Measurements from ENCODE around the gene PPM1N.
"Not testable (repeated sequence)": the region's sequence is repeated elsewhere in the genome, so short reads cannot be mapped to it uniquely, and the experiment has no call there.

Gene PPM1N

GRCh38 chr19:45510352-45510751 lies 12.1 kb downstream of the PPM1N start:
- ATAC-seq: not testable (repeated sequence)

DNA sequence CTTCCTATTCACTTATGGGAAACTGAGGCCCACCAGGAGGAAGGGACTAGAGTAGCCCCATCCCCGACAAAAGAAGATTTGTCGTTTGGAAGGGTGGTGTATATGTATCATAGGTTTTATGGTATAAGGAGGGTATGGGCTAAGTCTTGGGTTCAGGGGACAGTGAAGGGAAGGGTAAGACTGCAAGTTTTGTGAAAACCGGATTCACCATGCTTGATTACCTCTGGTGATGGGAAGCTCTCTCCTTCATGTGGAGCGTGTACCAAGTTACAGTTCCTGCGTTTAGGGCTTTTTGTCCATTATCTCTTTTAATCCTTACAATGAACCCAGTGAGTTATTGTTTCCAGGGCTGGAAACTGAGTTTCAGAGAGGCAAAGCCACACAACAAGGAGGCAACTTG lies 12.8 kb downstream of the PPM1N start:
- no peak for ATAC-seq

GRCh38 chr19:45512881-45513483 lies 14.7 kb downstream of the PPM1N start:
- ATAC-seq: no peak

GRCh38 chr19:45514376-45515051 lies 16.3 kb downstream of the PPM1N start:
- ATAC-seq: peak; percentile 45 to 46

DNA sequence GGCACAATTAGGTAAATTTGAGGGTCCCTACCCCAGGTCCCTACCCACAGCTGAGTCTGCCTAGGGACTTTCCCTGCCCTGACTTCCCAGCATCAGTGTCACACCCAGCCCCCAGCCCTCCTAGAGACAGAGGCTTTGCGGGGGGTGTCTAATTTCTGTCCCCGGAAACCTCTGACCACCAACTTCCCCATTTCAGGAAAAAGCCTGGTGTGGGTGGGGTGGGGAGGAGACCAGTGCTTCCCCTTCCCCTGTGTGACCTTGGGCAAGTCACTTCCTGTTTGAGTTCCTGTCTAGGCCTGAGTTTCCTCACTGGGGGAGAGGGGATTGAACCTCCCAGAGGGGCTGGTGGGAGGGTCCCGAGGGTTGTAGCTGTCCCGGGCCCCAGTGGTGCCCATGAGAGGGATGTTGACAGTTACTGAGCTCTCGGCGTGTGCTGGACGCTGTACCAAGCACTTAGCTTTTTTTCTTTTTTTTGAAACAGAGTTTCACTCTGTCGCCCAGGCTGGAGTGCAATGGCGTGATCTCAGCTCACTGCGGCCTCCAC lies 16.9 kb downstream of the PPM1N start:
- ATAC-seq: peak; percentile 54 to 58

DNA sequence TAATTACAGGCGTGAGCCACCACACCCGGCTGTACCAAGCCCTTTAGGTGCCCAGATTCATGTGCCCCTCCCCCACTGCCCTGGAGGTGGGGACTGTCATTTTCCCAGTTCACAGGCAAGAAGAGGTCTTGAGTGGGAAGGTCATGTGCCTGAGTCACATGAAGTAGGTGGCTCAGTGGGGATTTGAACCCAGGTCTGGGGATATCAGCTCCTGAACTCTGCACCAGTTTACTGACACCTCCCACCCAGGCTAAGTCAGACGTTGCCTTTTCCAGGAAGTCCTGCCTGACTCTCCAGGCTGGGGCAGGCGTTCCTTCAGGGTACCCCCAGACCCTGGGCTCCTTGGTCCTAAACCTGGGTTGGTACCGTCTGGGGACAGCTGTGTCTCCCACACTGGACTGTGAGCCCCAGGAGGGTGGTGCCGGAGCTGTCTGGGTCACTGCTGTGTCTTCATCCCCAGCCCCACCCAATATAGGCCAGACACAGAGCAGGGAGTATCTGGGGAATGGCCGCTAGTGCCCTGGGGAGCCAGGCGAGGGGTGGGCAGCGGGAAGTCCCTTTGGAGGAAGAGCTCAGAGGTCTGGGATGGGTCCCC lies 17.7 kb downstream of the PPM1N start:
- ATAC-seq: peak in 1 of 2 donors; percentile 21

- no peak for ATAC-seq
Measured at GRCh38 chr19:45517238-45517637, 19.0 kb downstream of the PPM1N start.

GRCh38 chr19:45517641-45518468 lies 19.6 kb downstream of the PPM1N start:
- ATAC-seq: no peak

DNA sequence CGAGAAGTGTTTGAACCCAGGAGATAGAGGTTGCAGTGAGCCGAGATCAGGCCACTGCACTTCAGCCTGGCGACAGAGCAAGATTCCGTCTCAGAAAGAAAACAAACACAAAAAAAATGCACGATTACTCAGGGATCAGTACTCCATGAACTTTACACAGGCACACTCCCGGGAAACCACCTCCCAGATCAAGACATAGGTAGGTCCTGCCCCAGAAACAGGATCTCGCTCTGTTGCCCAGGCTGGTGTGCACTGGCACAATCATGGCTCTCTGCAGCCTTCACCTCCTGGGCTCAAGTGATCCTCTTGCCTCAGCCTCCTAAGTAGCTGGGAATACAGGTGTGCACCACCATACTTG lies 20.2 kb downstream of the PPM1N start:
- no peak for ATAC-seq

DNA sequence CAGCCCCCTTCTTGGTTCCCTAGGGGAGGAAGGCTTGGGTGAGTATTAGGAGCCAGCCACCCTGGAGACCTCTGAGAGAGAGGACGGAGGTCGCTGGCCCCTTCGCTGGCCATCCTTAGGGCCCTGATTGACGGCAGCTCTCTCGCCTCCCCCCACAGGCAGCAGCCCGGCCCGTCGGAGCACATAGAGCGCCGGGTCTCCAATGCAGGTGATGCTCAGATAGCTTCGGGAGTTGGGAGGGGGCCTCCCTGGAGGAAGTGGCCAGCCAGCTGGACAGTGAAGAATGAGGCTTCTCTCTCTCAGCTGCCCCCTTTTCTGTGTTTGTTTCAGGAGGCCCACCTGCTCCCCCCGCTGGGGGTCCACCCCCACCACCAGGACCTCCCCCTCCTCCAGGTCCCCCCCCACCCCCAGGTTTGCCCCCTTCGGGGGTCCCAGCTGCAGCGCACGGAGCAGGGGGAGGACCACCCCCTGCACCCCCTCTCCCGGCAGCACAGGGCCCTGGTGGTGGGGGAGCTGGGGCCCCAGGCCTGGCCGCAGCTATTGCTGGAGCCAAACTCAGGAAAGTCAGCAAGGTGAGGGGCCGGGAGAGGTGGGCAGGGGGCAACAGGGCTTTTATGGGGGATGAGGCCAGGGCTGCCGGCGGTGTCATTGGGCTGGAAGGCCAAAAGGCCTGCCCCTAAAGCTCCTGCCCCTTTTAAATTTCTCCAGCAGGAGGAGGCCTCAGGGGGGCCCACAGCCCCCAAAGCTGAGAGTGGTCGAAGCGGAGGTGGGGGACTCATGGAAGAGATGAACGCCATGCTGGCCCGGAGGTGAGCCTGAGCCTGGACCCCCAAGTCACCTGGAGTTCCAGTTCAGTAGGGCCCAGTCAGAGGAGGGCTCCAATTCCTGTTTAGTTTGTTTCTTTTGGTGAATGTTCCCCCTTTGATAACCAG lies 24.0 kb downstream of the PPM1N start:
- ATAC-seq: no peak

DNA sequence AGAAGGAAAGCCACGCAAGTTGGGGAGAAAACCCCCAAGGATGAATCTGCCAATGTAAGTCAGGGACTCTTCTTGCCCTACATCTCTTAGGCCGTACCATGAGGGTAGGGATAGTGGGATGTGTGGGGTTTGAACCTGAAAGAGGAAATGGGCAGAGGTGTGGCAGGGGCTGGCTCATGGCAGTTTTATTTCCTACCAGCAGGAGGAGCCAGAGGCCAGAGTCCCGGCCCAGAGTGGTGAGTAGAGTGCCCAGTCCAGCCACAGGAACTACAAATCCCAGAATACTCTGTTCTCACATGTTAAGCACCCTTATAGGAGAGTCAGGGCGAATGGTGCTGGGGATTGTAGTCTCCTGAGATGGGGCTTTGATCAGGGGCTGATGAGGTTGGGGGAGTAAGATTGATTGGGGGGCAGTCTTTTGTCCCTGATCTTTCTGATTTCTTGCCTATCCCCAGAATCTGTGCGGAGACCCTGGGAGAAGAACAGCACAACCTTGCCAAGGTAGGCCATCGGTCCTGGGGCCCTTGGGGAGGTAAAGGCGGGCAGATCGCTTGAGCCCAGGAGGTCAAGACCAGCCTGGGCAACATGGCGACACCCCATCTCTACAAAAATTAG lies 25.5 kb downstream of the PPM1N start:
- ATAC-seq: peak; percentile 100

GRCh38 chr19:45524575-45525129 lies 26.4 kb downstream of the PPM1N start:
- ATAC-seq: no peak

- no peak for ATAC-seq
Measured at GRCh38 chr19:45526143-45526542, 27.9 kb downstream of the PPM1N start.

- ATAC-seq: no peak
Measured at GRCh38 chr19:45526971-45527370, 28.7 kb downstream of the PPM1N start.

GRCh38 chr19:45527731-45528130 lies 29.5 kb downstream of the PPM1N start:
- no peak for ATAC-seq

DNA sequence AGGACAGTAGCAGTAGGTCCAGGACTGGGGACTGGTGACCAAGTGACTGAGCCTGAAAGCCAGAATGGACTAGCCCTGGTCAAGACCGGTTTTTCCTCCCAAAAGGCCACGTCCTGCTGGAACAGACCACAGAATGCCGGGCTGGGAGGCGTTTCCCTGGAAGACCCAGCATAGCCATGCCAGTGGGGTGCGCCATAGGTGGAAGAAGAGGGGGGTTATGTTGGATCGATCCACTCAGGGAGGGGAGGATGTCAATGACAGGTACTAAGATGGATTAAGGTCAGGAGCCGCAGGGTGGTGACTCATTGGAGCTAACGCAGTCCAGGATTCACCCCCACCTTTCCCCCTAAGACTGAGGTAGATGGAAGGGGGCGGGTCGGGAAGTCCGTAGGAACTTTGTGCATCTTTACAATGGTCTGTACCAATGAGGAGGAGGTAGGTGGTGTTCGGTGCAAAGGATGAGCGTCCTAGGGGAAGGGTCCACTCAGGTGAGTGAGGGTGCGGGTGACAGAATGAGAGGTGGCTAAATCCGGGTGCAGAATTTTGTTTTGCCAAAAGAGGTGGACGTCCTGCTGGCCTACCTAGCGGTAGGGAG lies 30.0 kb downstream of the PPM1N start:
- no peak for ATAC-seq

- ATAC-seq: no peak
Measured at GRCh38 chr19:45528744-45529419, 30.6 kb downstream of the PPM1N start.

GRCh38 chr19:45529420-45529785 lies 31.2 kb downstream of the PPM1N start:
- ATAC-seq: no peak

GRCh38 chr19:45531349-45531748 lies 33.1 kb downstream of the PPM1N start:
- no peak for ATAC-seq

DNA sequence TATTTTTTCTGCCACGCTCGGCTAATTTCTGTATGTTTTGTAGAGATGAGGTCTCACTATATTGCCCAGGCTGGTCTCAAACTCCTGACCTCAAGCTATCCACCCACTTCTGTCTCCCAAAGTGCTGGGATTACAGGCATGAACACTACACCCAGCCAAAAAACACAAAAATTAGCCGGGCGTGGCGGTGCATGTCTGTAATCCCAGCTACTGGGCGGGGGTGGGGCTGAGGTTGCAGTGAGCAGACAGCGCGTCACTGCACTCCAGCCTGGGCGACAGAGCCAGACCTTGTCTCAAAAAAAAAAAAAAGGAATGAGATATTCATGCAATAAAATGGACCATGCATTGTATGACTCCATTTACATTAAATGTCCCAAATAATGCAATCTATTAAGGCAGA lies 41.2 kb downstream of the PPM1N start:
- ATAC-seq: no peak
